Astrocyte (in vitro differentiated cells and primary cell): Measurements from ENCODE around the gene ARHGAP21. TPM values are rescaled to one million over a fixed set of nuclear protein-coding genes. Genes with fewer than 3 reads are reported as not detected.

Experiments
- DNase-seq: peaks from one replicate; pipeline ENCODE4 v3.0.0-alpha.2; 2010; ENCODE audit warnings: low read depth
- FAIRE-seq: peaks from 2 replicates; lab custom pipeline; 2011; peaks lifted over from hg19 to GRCh38; lab: Jason Lieb, UNC
- H2AFZ ChIP-seq: 2 replicates; pipeline ENCODE4 v1.6.0; 2012; ENCODE audit warnings: low read depth, low read length, inconsistent platforms
- H3K27ac ChIP-seq: 2 replicates; pipeline ENCODE4 v1.5.1; 2011; ENCODE audit warnings: low read depth, low read length, inconsistent platforms
- H3K27me3 ChIP-seq: 2 replicates; pipeline ENCODE4 v1.6.0; 2011; ENCODE audit warnings: low read length, inconsistent platforms; ENCODE audit not compliant: insufficient read depth
- H3K36me3 ChIP-seq: 2 replicates; pipeline ENCODE4 v1.5.1; 2011; ENCODE audit warnings: low read length, inconsistent platforms; ENCODE audit not compliant: insufficient read depth
- H3K4me1 ChIP-seq: 2 replicates; pipeline ENCODE4 v1.5.1; 2011; ENCODE audit warnings: low read length, inconsistent platforms; ENCODE audit not compliant: insufficient read depth
- H3K4me2 ChIP-seq: 2 replicates; pipeline ENCODE4 v1.6.0; 2012; ENCODE audit warnings: low read length, inconsistent platforms
- H3K4me3 ChIP-seq: 2 replicates; pipeline ENCODE4 v1.5.1; 2011; ENCODE audit warnings: low read depth, mild to moderate bottlenecking, low read length, inconsistent platforms; ENCODE audit not compliant: insufficient read depth
- H3K79me2 ChIP-seq: 2 replicates; pipeline ENCODE4 v1.6.0; 2012; ENCODE audit warnings: mild to moderate bottlenecking, low read length, inconsistent platforms; ENCODE audit not compliant: insufficient read depth
- H3K9ac ChIP-seq: 2 replicates; pipeline ENCODE4 v1.6.0; 2012; ENCODE audit warnings: mild to moderate bottlenecking, low read length, inconsistent platforms
- H3K9me3 ChIP-seq: 2 replicates; pipeline ENCODE4 v1.5.1; 2012; ENCODE audit warnings: low read depth, mild to moderate bottlenecking, low read length, inconsistent platforms; ENCODE audit not compliant: insufficient read depth
- H4K20me1 ChIP-seq: 2 replicates; pipeline ENCODE4 v1.6.0; 2012; ENCODE audit warnings: low read length, inconsistent platforms; ENCODE audit not compliant: insufficient read depth
- H3K27ac Mint-ChIP-seq: one replicate; pipeline ENCODE4 v1.8.0; 2021; ENCODE audit warnings: mild to moderate bottlenecking, mixed read lengths; ENCODE audit not compliant: unreplicated experiment
- H3K27me3 Mint-ChIP-seq: one replicate; pipeline ENCODE4 v1.8.0; 2021; ENCODE audit warnings: low read depth, mixed read lengths; ENCODE audit not compliant: unreplicated experiment
- H3K36me3 Mint-ChIP-seq: one replicate; pipeline ENCODE4 v1.8.0; 2021; ENCODE audit warnings: low read depth, mixed read lengths; ENCODE audit not compliant: unreplicated experiment
- H3K4me1 Mint-ChIP-seq: one replicate; pipeline ENCODE4 v1.8.0; 2021; ENCODE audit warnings: low read depth, mixed read lengths; ENCODE audit not compliant: unreplicated experiment
- H3K4me3 Mint-ChIP-seq: one replicate; pipeline ENCODE4 v1.8.0; 2021; ENCODE audit warnings: mild to moderate bottlenecking, moderate library complexity, mixed read lengths; ENCODE audit not compliant: unreplicated experiment
- H3K9me3 Mint-ChIP-seq: one replicate; pipeline ENCODE4 v1.8.0; 2021; ENCODE audit warnings: mild to moderate bottlenecking, mixed read lengths; ENCODE audit not compliant: unreplicated experiment
- EZH2 ChIP-seq: IDR thresholded peaks from 2 replicates; pipeline ENCODE4 v1.6.1; 2012; ENCODE audit warnings: mild to moderate bottlenecking, low read length, inconsistent platforms; ENCODE audit not compliant: insufficient read depth
- total RNA-seq: library from RNA; stranded (reverse); gene quantifications from 2 replicates; pipeline ENCODE4 v1.2.1, GENCODE V29; 2021
- TF ChIP-seq, protein P1 (sequence below): IDR thresholded peaks from 2 replicates; pipeline ENCODE4 v1.5.1; 2011; ENCODE audit warnings: low read depth, mild to moderate bottlenecking, inconsistent platforms, low read length, moderate library complexity; ENCODE audit not compliant: insufficient read depth

ARHGAP21 gene
- total RNA-seq, 1 donor from 2014 or later, result 107 TPM

DNA sequence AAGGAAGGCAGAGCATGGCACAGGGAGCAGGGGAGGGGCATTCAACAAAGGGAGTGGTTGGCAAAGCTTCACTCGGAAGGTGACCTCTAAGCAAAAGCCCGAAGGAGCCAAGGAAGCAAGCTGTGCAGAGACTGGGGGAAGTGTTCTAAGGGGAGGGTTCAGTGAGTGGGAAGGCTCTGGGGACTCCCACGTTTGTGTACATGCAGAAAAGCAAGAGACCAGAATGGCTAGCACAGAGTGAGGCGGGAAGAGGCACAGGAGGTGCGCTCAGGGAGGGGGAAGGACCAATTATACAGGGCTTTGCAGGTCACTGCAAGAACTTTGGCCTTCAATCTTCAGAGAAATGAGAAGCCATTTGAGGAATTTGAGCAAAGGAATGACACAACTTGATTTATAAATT lies 7.4 kb downstream of the ARHGAP21 start:
- H4K20me1 ChIP-seq, result peaks cover 88% of the 10 kb centered on the region
- Mint-ChIP-seq H3K4me3 (no peak overlapping the region), H3K36me3 (peaks cover 7% of the 10 kb centered on the region), H3K27ac (no peak overlapping the region), H3K27me3 (no peaks in the 10 kb centered on the region), H3K9me3 (no peaks in the 10 kb centered on the region), H3K4me1 (no peaks in the 10 kb centered on the region)
- H3K27ac ChIP-seq, result no peak overlapping the region
- no peak overlapping the region for H3K9ac ChIP-seq
- DNase-seq, result no peak
- no peak overlapping the region for H2AFZ ChIP-seq
- H3K27me3 ChIP-seq, result no peaks in the 10 kb centered on the region
- H3K9me3 ChIP-seq, result no peaks in the 10 kb centered on the region
- peaks cover 100% of the 10 kb centered on the region for H3K79me2 ChIP-seq
- peaks cover 29% of the 10 kb centered on the region for H3K4me1 ChIP-seq
- no peak overlapping the region for H3K4me2 ChIP-seq
- no peak for FAIRE-seq
- TF ChIP-seq EZH2, result no peak
- TF ChIP-seq, protein P1, sequence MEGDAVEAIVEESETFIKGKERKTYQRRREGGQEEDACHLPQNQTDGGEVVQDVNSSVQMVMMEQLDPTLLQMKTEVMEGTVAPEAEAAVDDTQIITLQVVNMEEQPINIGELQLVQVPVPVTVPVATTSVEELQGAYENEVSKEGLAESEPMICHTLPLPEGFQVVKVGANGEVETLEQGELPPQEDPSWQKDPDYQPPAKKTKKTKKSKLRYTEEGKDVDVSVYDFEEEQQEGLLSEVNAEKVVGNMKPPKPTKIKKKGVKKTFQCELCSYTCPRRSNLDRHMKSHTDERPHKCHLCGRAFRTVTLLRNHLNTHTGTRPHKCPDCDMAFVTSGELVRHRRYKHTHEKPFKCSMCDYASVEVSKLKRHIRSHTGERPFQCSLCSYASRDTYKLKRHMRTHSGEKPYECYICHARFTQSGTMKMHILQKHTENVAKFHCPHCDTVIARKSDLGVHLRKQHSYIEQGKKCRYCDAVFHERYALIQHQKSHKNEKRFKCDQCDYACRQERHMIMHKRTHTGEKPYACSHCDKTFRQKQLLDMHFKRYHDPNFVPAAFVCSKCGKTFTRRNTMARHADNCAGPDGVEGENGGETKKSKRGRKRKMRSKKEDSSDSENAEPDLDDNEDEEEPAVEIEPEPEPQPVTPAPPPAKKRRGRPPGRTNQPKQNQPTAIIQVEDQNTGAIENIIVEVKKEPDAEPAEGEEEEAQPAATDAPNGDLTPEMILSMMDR, result no peak
- H3K36me3 ChIP-seq, result no peaks in the 10 kb centered on the region
- H3K4me3 ChIP-seq, result no peak overlapping the region

DNA sequence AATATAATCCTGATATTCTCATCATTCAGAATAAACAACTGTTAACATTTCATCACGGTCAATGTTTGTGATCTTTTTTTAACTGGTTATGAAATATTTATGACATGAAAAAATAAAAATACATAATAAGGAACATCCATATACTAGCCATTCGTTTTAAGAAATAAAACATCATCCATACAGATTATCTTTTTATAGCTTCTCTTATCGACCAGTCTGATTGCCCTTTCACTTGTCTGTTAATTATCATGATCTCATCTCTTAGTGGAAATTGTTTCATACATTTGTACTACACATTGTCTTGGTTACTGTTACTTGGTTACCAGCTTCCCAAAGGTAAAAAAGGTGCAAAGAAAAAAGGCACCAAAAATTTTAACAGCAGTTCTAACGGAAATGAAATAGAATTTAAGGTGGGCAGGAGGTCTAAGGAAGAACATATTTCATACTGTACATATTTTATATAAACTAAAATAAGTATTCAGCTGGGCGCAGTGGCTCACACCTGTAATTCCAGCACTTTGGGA lies 8.4 kb downstream of the ARHGAP21 start:
- Mint-ChIP-seq H3K4me1 (no peaks in the 10 kb centered on the region), H3K27me3 (no peaks in the 10 kb centered on the region), H3K4me3 (no peak overlapping the region), H3K27ac (no peak overlapping the region), H3K36me3 (no peaks in the 10 kb centered on the region), H3K9me3 (no peaks in the 10 kb centered on the region)
- Histone ChIP-seq H3K9me3 (no peaks in the 10 kb centered on the region), H2AFZ (no peak overlapping the region), H3K4me2 (no peak overlapping the region), H4K20me1 (peaks cover 85% of the 10 kb centered on the region), H3K27me3 (no peaks in the 10 kb centered on the region), H3K4me3 (no peak overlapping the region), H3K36me3 (no peaks in the 10 kb centered on the region), H3K79me2 (peaks cover 99% of the 10 kb centered on the region), H3K9ac (no peak overlapping the region), H3K4me1 (peaks cover 24% of the 10 kb centered on the region), H3K27ac (no peak overlapping the region)
- TF ChIP-seq, protein P1, result no peak
- no peak for TF ChIP-seq EZH2
- DNase-seq, result no peak
- FAIRE-seq, result no peak

DNA sequence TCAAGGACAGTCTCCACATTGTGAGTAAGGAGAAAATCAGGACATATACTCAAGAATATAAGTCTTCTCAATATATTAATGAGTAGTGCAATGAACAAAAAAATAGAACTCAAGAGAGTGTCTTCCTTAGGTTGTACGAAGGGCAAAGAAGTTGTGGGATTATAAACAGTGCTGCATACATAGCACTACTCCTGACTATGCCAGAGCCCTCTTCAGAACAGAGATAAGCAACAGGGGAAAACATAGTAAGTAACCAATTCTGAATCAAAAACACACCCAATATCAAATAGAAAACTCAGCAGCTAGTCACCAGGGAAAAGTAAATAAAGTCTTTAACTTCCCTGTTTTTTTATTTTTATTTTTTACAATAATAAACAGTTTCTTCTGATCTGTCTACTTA lies 10.6 kb downstream of the ARHGAP21 start:
- Histone ChIP-seq H3K79me2 (peaks cover 99% of the 10 kb centered on the region), H3K27ac (no peak overlapping the region), H3K4me1 (peaks cover 6% of the 10 kb centered on the region), H3K36me3 (no peaks in the 10 kb centered on the region), H2AFZ (no peak overlapping the region), H3K4me2 (no peak overlapping the region), H3K27me3 (no peaks in the 10 kb centered on the region), H3K4me3 (no peak overlapping the region), H3K9ac (no peak overlapping the region), H4K20me1 (peaks cover 84% of the 10 kb centered on the region), H3K9me3 (no peaks in the 10 kb centered on the region)
- no peaks in the 10 kb centered on the region for H3K36me3 Mint-ChIP-seq
- H3K9me3 Mint-ChIP-seq, result no peaks in the 10 kb centered on the region
- DNase-seq (no peak), FAIRE-seq (no peak)
- TF ChIP-seq EZH2, result no peak
- TF ChIP-seq, protein P1, result no peak
- H3K4me3 Mint-ChIP-seq, result no peak overlapping the region
- H3K4me1 Mint-ChIP-seq, result no peaks in the 10 kb centered on the region
- H3K27ac Mint-ChIP-seq, result no peak overlapping the region
- H3K27me3 Mint-ChIP-seq, result no peaks in the 10 kb centered on the region
